GM23338 (cell line): ENCODE measurements around the gene SRPX. TPM values are rescaled to one million over a fixed set of nuclear protein-coding genes. Genes with fewer than 3 reads are reported as not detected.

Experiments
- ATAC-seq: fragments of 200-7000 bp; cut with Tn5 transposase; 3 replicates; pipeline ENCODE4 v1.9.1; 2020
- DNase-seq: peaks from one replicate; pipeline ENCODE4 v3.0.0-alpha.2; 2015; ENCODE audit warnings: low spot score
- H2AFZ ChIP-seq: fragments of 200-600 bp; sonication (generic); 2 replicates; pipeline ENCODE4 v1.8.0; 2016; ENCODE audit warnings: antibody characterized with exemption, mild to moderate bottlenecking, moderate library complexity
- H3F3A ChIP-seq: fragments of 200-600 bp; sonication (generic); replicated peaks from 2 replicates; pipeline ENCODE4 v1.8.0; 2017; ENCODE audit warnings: antibody characterized with exemption, mixed run types, low read depth
- H3K27ac ChIP-seq: fragments of 200-600 bp; sonication (generic); 2 replicates; pipeline ENCODE4 v1.6.1; 2016; ENCODE audit warnings: low read depth
- H3K27me3 ChIP-seq: fragments of 200-600 bp; sonication (generic); 2 replicates; pipeline ENCODE4 v1.8.0; 2016; ENCODE audit warnings: mild to moderate bottlenecking, mixed run types, moderate library complexity; ENCODE audit not compliant: insufficient read depth
- H3K36me3 ChIP-seq: fragments of 200-600 bp; sonication (generic); 2 replicates; pipeline ENCODE4 v1.8.0; 2016; ENCODE audit warnings: mild to moderate bottlenecking; ENCODE audit not compliant: insufficient read depth
- H3K4me1 ChIP-seq: fragments of 200-600 bp; sonication (generic); 2 replicates; pipeline ENCODE4 v1.8.0; 2016; ENCODE audit warnings: mild to moderate bottlenecking, moderate library complexity; ENCODE audit not compliant: insufficient read depth
- H3K4me2 ChIP-seq: fragments of 200-600 bp; sonication (generic); 2 replicates; pipeline ENCODE4 v1.7.1; 2017; ENCODE audit warnings: mixed run types
- H3K4me3 ChIP-seq: fragments of 200-600 bp; sonication (generic); 2 replicates; pipeline ENCODE4 v1.6.1; 2016; ENCODE audit warnings: mixed run types
- H3K79me2 ChIP-seq: fragments of 200-600 bp; sonication (generic); replicated peaks from 2 replicates; pipeline ENCODE4 v1.8.0; 2017; ENCODE audit warnings: mild to moderate bottlenecking; ENCODE audit not compliant: insufficient read depth
- H3K9me2 ChIP-seq: fragments of 200-600 bp; sonication (generic); 2 replicates; pipeline ENCODE4 v1.8.0; 2017; ENCODE audit not compliant: insufficient read depth
- H4K20me1 ChIP-seq: fragments of 200-600 bp; sonication (generic); replicated peaks from 2 replicates; pipeline ENCODE4 v1.8.0; 2017; ENCODE audit warnings: mild to moderate bottlenecking; ENCODE audit not compliant: insufficient read depth
- H3K27ac Mint-ChIP-seq: 2 replicates; pipeline ENCODE4 v1.8.0; 2020; ENCODE audit warnings: inconsistent platforms, mild to moderate bottlenecking, moderate library complexity, mixed read lengths
- H3K27me3 Mint-ChIP-seq: 3 replicates; pipeline ENCODE4 v1.8.0; 2022; ENCODE audit warnings: low read depth, mild to moderate bottlenecking, moderate library complexity, mixed read lengths, inconsistent platforms; ENCODE audit not compliant: insufficient read depth, poor library complexity
- H3K36me3 Mint-ChIP-seq: 3 replicates; pipeline ENCODE4 v1.8.0; 2021; ENCODE audit warnings: low read depth, mild to moderate bottlenecking, inconsistent platforms, moderate library complexity, mixed read lengths
- H3K4me1 Mint-ChIP-seq: 3 replicates; pipeline ENCODE4 v1.8.0; 2020; ENCODE audit warnings: mild to moderate bottlenecking, inconsistent platforms, mixed read lengths
- H3K4me3 Mint-ChIP-seq: 3 replicates; pipeline ENCODE4 v1.8.0; 2021; ENCODE audit warnings: moderate library complexity, mild to moderate bottlenecking, inconsistent platforms, mixed read lengths
- H3K9me3 Mint-ChIP-seq: 3 replicates; pipeline ENCODE4 v1.8.0; 2020; ENCODE audit warnings: moderate library complexity, mild to moderate bottlenecking, inconsistent platforms, mixed read lengths
- EZH2phosphoT487 ChIP-seq: fragments of 200-600 bp; sonication (generic); IDR thresholded peaks from one replicate; pipeline ENCODE4 v1.8.1; 2018; ENCODE audit warnings: antibody characterized with exemption; ENCODE audit not compliant: unreplicated experiment
- NANOG ChIP-seq: IDR thresholded peaks from 2 replicates; pipeline ENCODE4 v1.6.1; 2016; ENCODE audit warnings: antibody characterized with exemption, borderline replicate concordance
- STAT1 ChIP-seq: IDR thresholded peaks from one replicate; pipeline ENCODE4 v1.6.1; 2016; ENCODE audit warnings: antibody characterized with exemption; ENCODE audit not compliant: unreplicated experiment
- polyA plus RNA-seq: library from polyadenylated mRNA; unstranded; fragments of >200 nt; fragmentation: Nextera tagmentation; extraction: Ambion mirVana; gene quantifications from 2 replicates; pipeline ENCODE4 v1.2.1, GENCODE V29; 2016
- total RNA-seq: library from RNA; depleted of rRNA; stranded (reverse); fragments of >200 nt; shearing (Covaris generic); gene quantifications from 2 replicates; pipeline ENCODE4 v1.2.3, GENCODE V29; 2014
- TF ChIP-seq, protein P1 (sequence below): IDR thresholded peaks from one replicate; pipeline ENCODE4 v1.6.1; 2018; ENCODE audit warnings: antibody characterized with exemption; ENCODE audit not compliant: unreplicated experiment
- TF ChIP-seq, protein P2 (sequence below): fragments of 250-450 bp; sonication (Bioruptor Pico); IDR thresholded peaks from 2 replicates; pipeline ENCODE4 v1.5.0; 2020; ENCODE audit warnings: mild to moderate bottlenecking, moderate library complexity

SRPX gene
- total and polyA plus RNA-seq, 2 experiments from 2014 or later: 14.3 to 16.9 TPM

DNA sequence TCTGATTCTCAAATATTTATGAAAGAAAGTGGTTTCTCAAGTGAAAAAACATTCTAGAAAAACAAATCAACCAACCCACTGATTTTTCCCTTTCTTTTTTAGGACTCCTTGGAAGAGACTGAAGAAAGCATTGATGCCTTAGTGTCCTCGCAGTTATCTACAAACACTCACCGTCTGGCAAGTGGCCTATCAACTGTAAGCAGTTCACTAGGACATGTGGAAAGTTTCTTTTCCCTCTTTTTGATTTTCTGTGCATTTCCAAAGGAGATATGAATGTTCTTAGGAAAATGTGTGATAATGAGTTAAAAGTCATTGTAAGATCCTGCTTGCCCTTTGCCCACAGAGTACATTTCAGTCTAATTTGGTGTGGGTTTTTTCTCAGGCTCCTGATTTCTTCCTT, 118.4 kb downstream of the SRPX start:
- H3K36me3 ChIP-seq: no peaks in the 10 kb centered on the region
- no peaks in the 10 kb centered on the region for H3K27me3 Mint-ChIP-seq
- H3K27ac Mint-ChIP-seq: no peak overlapping the region
- H3K36me3 Mint-ChIP-seq: no peaks in the 10 kb centered on the region
- no peaks in the 10 kb centered on the region for H3K4me1 ChIP-seq
- H2AFZ ChIP-seq: no peak overlapping the region; the same call in 1 of the 2 replicates
- H3K4me1 Mint-ChIP-seq: peaks cover 12% of the 10 kb centered on the region
- no peak overlapping the region for H3K27ac ChIP-seq
- H3K9me3 Mint-ChIP-seq: no peaks in the 10 kb centered on the region; the same call in 2 of the 3 replicates
- no peaks in the 10 kb centered on the region for H4K20me1 ChIP-seq
- H3K4me3 ChIP-seq: no peak overlapping the region
- H3K9me2 ChIP-seq: no peaks in the 10 kb centered on the region
- no peak overlapping the region for H3K4me3 Mint-ChIP-seq
- no peak for ATAC-seq
- no peaks in the 10 kb centered on the region for H3K79me2 ChIP-seq
- no peak overlapping the region for H3K4me2 ChIP-seq
- DNase-seq: no peak
- no peaks in the 10 kb centered on the region for H3F3A ChIP-seq
- no peaks in the 10 kb centered on the region for H3K27me3 ChIP-seq
- TF ChIP-seq NANOG (no peak), EZH2phosphoT487 (no peak), STAT1 (no peak)
- TF ChIP-seq, protein P1, sequence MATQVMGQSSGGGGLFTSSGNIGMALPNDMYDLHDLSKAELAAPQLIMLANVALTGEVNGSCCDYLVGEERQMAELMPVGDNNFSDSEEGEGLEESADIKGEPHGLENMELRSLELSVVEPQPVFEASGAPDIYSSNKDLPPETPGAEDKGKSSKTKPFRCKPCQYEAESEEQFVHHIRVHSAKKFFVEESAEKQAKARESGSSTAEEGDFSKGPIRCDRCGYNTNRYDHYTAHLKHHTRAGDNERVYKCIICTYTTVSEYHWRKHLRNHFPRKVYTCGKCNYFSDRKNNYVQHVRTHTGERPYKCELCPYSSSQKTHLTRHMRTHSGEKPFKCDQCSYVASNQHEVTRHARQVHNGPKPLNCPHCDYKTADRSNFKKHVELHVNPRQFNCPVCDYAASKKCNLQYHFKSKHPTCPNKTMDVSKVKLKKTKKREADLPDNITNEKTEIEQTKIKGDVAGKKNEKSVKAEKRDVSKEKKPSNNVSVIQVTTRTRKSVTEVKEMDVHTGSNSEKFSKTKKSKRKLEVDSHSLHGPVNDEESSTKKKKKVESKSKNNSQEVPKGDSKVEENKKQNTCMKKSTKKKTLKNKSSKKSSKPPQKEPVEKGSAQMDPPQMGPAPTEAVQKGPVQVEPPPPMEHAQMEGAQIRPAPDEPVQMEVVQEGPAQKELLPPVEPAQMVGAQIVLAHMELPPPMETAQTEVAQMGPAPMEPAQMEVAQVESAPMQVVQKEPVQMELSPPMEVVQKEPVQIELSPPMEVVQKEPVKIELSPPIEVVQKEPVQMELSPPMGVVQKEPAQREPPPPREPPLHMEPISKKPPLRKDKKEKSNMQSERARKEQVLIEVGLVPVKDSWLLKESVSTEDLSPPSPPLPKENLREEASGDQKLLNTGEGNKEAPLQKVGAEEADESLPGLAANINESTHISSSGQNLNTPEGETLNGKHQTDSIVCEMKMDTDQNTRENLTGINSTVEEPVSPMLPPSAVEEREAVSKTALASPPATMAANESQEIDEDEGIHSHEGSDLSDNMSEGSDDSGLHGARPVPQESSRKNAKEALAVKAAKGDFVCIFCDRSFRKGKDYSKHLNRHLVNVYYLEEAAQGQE: no peak
- TF ChIP-seq, protein P2, sequence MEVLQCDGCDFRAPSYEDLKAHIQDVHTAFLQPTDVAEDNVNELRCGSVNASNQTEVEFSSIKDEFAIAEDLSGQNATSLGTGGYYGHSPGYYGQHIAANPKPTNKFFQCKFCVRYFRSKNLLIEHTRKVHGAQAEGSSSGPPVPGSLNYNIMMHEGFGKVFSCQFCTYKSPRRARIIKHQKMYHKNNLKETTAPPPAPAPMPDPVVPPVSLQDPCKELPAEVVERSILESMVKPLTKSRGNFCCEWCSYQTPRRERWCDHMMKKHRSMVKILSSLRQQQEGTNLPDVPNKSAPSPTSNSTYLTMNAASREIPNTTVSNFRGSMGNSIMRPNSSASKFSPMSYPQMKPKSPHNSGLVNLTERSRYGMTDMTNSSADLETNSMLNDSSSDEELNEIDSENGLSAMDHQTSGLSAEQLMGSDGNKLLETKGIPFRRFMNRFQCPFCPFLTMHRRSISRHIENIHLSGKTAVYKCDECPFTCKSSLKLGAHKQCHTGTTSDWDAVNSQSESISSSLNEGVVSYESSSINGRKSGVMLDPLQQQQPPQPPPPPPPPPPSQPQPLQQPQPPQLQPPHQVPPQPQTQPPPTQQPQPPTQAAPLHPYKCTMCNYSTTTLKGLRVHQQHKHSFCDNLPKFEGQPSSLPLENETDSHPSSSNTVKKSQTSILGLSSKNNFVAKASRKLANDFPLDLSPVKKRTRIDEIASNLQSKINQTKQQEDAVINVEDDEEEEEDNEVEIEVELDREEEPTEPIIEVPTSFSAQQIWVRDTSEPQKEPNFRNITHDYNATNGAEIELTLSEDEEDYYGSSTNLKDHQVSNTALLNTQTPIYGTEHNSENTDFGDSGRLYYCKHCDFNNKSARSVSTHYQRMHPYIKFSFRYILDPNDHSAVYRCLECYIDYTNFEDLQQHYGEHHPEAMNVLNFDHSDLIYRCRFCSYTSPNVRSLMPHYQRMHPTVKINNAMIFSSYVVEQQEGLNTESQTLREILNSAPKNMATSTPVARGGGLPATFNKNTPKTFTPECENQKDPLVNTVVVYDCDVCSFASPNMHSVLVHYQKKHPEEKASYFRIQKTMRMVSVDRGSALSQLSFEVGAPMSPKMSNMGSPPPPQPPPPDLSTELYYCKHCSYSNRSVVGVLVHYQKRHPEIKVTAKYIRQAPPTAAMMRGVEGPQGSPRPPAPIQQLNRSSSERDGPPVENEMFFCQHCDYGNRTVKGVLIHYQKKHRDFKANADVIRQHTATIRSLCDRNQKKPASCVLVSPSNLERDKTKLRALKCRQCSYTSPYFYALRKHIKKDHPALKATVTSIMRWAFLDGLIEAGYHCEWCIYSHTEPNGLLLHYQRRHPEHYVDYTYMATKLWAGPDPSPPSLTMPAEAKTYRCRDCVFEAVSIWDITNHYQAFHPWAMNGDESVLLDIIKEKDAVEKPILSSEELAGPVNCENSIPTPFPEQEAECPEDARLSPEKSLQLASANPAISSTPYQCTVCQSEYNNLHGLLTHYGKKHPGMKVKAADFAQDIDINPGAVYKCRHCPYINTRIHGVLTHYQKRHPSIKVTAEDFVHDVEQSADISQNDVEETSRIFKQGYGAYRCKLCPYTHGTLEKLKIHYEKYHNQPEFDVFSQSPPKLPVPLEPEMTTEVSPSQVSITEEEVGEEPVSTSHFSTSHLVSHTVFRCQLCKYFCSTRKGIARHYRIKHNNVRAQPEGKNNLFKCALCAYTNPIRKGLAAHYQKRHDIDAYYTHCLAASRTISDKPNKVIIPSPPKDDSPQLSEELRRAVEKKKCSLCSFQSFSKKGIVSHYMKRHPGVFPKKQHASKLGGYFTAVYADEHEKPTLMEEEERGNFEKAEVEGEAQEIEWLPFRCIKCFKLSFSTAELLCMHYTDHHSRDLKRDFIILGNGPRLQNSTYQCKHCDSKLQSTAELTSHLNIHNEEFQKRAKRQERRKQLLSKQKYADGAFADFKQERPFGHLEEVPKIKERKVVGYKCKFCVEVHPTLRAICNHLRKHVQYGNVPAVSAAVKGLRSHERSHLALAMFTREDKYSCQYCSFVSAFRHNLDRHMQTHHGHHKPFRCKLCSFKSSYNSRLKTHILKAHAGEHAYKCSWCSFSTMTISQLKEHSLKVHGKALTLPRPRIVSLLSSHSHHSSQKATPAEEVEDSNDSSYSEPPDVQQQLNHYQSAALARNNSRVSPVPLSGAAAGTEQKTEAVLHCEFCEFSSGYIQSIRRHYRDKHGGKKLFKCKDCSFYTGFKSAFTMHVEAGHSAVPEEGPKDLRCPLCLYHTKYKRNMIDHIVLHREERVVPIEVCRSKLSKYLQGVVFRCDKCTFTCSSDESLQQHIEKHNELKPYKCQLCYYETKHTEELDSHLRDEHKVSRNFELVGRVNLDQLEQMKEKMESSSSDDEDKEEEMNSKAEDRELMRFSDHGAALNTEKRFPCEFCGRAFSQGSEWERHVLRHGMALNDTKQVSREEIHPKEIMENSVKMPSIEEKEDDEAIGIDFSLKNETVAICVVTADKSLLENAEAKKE (CRISPR knock-in tag): no peak
